DMS79 treated with DMSO at 0.1 percent for 48 hours (cell line): ENCODE results near the gene FAM186B.

Source experiments
- DNase-seq: peaks from one replicate; lab custom pipeline; 2025; lab: John Stamatoyannopoulos, UW

The FAM186B gene

DNA sequence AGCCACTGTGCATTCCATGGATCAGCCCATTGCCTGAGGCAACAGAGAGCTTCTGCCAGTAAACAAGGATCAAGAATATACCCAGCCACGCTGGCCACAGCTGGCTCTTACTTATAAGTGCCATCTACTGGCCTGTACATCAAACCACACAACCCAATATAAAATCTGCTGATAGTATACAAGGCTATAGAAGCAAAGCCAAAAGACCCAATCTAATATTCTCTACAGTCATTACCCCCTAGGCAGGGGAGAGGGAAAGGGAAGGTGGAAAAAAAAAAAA lies 4.4 kb upstream of the FAM186B start:
- no peak for DNase-seq

DNA sequence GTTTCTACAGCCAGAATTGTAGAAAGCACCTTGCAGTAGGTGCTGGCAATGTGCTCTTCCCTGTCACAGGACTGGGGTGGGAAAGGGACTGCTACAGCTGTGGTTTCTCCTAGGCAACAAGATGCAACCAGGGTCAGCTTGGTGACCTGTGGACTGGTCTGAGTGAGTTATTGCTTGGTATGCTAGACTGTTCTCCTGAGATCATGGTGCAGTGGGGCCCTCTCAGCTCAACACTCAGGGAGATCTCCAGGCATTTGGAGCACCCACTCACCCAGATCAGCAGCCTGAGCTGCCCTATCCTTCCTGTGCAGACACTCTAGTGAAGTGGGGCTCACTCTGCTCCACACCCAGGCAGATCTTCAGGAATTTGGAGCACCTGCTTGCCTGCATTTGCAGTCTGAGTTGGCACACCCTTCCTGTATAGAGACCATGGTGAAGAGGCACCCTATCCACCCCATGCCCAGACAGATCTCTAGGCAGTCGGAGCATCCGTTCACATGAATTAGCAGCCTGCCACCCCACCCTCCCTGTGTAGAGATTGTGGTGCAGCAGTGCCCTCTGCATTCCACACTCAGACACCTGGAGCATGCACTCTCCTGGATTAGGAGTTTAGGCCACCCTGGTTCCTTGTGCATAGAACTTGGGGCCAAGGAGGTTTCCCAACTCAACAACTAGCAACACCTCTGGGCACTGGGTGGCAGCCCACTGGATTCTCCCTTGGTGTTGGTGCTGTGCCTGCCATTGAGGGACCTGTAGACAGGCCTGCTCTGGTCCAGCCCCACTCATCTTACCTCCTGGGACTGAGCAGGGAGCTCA lies 3.8 kb upstream of the FAM186B start:
- DNase-seq, result no peak

DNA sequence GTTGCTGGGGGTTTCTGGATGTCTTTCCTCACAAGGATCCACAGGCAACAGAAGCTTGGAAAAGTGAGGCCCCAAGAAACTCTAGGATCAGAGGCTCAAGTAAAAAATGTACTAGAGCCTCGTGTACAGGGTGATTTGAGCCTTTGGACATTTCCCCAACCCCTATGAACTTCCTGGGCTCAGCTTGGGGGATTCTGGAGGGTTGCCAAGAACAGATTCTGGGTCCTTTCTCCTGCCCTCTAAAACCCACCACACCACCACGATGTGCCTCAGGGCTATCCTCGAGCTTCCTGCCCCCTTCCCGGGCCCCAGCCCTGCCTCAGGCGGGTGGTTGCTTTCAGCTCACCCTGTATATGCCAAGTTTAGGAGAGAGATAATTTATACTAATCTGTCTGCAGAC lies 583 bp downstream of the FAM186B start:
- DNase-seq, result no peak

DNA sequence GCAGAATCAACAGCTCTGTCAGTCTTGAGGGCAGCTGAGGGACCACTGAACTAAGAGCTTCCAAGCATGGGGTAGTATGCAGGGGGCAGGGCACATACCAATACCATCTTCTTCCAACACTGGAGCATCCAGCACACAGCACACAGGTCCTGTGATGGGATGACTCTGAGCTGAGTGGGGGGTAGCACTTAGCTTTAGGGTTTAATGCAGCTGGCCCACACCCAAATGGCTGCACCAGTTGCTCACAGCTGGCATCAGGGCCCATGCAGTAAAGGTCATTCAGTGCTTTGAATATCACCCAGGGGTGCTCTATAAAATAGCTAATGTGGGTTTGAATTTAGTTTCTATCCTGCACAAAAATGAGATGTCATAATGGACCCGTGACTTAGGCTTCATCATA lies 1.7 kb downstream of the FAM186B start:
- no peak for DNase-seq

DNA sequence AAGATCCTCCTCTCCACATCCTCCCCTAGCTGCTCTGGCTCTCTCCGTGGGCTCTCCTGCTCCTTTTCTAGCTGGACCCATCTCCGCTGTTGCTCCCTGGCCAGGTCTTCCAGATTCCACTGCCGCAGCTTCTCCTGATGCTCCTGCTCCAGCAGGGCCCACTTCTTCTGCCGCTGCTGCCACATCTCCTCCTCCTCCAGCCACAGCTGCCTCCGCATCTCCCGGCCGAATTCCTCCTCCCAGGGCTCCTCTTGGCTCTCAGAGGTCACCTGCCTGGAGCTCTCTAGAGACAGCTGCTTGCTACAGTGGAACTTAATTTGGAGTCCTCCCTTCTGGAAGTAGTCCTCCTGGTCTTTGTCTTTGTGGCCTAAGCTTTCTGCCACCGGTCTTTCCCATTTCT lies 5.5 kb downstream of the FAM186B start:
- no peak for DNase-seq

DNA sequence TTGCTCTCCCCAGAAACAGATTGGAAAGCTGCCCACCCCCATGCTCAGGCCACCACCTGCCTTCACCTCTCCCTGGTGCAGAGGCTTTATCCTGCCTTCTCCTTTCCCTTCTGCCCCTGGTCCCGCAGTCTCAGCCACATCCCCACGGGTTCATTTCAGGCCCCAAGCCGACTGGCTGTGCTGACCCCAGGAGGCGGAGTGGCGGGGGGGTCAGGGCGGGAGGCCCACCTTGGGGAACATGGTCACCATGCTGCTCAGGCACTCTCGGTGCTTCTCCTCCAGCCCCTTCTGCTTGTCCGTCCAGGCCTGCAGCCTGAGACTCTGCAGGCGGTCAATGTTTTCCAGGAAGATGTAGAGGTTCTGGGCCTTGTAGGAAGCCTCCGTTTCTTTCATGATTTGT lies 6.9 kb downstream of the FAM186B start:
- no peak for DNase-seq

DNA sequence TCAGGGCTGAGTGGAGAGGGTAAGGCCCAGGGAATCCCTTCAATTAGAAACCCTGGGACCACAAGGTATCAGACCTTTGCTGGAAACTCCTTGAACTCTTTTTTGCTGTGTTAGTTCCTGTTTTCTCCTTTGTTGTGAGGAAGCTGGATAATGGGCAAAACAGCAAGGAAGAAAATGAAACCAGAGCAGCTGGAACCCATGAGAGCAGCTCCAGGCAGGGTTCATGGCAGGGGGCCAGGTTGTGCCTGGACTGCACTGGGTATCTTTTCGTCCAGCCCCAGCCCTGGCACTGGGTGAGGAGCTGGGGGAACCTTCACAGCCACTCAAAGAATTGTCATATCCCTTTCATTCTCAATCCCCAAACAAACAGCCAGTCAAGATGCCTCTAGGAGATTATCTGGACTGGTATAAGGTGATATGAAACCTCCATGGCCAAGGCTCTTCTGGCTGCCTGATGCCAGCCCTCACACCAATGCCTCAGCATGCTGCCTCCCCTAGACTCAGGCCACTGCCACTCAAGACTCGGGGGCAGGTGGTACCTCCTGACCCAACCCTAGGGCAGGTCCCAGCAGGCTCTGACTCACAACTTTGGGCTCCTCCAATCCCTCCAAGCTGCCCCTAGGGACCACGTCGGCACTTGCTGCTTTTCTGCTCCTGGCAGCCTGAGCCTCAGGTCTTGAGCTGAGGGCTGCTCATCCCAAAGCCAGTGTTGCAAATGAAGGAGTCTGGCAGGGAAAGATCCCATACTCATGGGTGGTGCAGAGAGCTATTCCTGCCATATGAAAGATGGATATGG lies 16.5 kb downstream of the FAM186B start:
- peak; percentile 70 for DNase-seq

DNA sequence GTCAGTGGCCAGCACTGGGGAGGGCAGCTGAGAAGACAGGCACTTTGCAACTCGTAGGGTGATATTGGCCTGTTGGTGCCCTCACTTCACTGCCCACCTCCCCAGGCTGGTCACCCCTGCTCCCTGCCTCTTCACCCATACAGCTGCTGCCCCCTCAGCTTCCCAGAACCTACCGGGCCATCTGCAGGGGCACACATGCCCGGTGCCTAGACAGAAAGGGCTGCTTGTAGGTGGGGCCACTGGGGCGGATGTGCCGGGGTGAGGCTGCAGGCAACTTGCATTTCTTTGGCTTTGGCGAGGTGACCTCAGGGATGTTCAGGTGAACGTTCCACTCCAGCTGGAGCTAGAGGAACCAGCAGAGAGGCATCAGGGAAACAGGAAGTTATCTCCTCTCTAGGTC lies 17.2 kb downstream of the FAM186B start:
- no peak for DNase-seq

DNA sequence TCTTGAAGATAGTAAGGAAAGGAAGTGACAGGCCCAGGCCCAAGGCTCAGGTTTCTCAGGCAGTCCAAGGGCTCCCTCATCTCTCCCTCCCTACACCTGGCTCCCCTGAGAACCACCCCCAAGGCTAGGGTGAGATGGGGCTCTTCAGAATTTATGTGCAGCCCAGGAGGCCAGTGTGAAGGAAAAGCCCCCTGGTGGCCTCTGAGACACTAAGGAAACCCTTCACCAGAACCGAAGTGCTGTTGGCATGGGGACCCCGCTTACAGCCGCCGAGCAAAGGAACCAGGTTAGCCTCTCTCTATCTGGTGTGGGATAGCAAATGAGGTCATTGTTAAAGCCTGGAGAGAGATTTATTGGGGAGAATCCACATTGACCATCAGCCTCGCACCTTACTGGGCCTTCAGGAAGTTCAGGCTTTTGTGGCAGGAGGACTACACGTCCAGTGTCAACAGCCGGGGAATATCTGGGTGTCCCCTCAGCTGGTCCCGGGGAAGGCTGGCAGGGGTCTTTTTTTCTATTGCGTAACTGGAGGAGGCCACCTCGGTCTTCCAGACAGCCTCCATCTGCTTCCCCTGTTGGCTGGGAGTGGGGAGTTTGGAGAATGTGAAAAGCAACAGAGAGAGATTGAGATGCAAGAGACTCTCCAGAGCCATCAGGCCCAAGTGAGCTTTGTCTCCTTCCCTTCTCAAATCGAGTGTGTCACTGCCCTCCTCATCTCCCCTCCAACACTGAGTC lies 18.1 kb downstream of the FAM186B start:
- no peak for DNase-seq

DNA sequence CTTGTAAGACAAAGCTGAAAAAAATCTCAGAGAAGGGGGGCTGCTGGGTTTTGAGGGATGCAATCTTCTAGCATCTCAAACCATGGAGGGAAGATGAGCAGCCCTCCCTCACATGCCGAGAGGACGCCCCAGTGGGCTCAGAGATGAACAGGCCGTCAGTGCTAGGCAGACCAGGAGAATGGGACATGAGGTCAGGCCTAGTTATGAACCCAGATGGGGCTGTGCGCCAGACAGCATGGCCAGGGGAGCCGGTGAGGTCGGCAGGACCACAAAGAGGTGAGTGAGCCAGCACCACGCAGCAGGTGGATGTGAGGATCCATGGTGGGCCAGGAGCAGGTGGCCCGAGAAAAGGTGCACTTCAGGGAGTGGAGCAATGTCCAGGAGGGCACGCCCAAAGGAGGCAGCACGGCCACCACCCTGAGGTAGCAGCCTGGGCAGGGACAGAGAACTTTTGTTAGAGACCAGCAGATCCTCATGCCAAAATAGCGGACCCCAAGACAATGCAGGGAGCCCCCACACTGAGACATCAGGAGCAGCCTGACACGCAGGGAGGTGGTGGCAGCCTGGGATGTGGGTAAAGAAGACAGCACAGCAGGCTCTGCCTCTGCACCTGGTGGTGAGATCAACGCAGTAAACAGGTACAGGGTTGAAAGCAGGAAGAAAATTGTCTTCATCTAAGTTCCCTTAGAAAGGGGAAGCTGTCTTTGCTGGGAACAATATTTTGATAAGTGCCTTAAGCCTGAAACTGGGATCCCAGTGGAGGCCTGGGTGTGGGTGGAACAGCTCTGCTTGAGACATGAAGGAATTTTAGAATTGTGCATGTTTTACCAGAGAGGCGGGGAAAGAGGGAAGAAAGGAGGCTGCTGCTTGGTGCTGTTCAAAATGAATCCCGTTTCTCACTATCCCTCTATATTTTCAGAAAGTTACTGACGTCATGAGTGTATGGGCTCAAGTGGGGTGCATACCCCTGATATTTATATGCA lies 19.7 kb downstream of the FAM186B start:
- no peak for DNase-seq

DNA sequence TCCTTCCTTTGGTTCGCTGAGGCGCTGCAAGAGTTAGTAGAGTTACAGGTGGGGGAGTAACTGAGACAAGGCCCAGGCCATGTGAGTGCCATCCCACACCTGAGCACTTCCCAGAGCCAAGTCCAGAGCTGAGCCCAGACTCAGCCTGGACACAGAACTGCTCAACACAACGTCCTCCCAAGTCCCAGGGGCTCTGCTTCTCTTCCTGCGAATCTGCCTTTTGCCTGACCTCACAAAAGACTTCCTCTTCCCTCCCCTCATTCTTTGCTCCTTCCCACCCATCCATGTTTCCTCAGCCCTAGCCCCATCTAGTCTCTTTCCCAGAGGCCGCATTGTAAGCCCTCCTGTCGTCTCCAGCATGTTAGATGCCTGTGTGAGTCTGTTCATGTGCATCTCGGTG lies 20.8 kb downstream of the FAM186B start:
- no peak for DNase-seq

DNA sequence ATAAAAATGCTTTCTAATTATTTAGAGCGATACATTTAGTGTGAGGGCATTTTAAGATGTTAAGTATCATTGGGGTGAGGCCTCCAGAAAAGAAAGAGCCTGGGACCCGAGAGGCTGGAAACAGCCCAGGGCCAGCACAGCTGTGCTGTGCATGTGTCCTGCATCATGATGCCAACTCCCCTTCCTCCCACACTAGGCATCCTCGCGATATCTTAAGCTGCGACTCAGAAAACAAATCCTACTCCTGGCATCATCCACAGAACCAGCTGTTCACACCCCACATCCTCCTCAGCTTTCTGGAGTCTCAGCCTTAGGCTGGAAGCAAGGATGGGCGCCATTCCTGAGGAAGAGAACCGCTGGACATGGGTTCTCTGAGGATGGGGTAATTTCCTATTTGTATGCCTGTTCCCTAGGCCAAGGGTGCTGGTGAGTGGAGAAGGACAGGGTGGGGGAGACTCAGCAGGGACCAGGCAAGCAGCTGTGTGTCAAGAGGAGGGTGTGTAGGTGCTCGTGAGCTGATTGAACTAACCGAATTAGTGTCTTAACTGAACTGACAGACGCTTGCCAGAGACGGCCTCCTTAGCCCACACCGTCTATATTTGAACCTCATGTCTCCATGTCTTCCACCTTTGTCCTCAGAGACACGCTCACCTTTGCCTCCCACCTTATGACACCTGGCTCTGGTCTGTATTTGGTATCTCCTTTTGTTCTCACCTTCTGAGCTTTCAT lies 21.9 kb downstream of the FAM186B start:
- no peak for DNase-seq

DNA sequence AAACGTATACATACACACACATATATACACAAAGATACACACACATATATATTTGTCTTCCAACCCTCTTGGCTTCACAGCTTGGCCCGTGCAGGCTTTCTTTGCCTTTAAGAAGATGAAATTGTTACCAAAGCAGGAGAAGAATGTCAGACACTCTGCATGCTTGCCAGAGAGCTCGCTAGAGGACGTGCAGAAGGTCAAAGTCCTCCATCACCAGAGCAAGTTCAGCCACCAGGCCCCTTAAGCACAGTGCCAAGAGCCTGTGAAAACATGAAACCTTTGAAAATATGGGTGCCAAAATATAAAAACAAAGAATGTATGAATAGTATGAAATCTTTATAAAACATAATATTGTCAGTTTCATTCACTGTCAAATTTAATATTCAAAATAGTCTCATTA lies 22.6 kb downstream of the FAM186B start:
- no peak for DNase-seq

DNA sequence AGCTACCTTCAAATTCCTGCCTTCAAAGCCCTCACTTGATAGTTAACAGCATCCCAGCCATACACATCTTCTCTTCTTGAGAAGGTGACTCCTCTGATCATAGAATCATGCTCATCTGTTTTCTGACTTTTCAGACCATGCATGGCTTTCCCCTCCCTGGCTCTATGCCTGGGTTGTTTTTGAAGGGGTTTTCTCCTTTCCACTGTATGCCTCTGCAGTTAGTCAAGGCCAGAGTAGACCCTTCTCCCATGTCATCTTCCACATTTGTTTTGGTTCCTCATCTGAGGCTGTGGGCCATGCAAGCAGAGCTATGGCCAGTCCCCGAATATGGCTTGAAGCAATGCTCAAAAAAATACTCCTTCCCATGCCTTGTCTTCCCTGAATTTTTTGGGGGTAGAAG lies 23.2 kb downstream of the FAM186B start:
- DNase-seq, result no peak

DNA sequence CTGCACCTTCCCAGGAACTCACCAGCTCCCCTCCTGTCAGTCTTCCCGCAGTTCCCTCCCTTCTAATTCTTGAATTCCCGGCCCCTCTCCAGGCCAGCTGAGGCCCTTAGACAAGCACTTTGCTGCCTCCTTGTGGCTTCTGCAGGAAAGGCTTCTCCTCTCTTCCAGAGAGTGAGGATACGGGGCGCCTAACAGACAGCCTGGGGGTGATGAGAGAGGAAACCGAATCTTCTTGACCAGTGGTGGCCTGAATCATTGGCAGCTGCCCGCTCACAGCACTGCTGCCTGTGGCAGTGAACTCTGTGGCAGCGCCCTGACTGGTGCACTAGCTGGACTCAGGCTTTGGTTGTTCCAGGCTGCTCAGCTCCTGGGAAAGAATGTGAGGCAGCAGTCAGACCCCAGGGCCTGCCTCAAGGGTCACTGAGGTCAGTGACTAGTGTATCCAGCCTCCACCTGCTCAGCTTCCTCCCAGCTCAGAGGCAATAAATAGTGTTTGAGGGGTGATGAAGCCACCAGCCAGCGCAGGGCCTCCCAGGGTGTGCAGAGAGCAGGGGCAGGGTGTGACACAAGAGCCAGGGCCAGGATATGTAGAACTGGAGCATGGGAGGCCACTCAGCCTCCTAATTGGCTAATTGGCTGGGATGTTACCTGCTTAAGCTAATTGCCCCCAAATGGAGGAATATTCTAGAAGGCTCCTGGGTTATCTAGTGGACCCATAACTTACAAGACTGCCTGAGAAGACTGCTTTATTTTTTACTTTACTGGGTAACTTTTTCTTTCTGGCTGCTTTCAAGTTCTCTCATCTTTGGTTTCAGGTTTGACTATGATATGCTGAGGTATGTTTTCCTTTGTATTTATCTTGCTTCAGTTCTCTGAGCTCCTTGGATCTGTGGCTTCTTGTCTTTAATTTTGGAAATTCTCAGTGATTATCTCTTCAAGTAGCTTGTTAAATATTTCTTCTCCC lies 24.6 kb downstream of the FAM186B start:
- DNase-seq, result peak; percentile 77

DNA sequence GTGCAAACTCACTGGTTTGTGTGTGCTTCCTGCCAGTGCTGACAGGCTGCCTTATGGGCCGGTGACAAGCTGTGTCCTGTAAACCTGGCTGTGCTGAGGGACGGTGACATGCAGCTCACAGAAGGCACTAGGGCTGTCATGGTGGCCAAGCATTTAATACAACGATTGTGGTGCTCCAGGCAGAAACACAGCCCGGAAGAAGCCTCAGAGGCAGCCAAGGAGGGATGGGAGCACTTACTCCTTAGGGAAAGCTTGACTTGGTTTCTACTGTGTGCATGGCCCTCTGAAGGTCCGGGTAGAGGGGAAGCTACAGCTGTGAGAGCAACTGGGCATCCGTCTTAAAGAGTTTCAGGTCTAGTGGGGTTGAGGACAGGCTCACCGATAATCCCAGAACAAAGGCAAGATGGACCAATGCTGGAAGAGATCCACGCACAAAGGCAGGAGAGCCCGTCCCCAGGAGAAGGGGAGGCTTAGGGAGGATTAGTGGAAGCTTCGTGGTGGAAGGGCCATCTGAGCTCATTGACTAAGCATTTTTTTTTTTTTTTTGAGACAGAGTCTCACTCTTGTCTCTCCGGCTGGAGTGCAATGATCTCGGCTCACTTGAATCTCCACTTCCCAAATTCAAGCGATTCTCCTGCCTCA lies 26.8 kb downstream of the FAM186B start:
- no peak for DNase-seq

DNA sequence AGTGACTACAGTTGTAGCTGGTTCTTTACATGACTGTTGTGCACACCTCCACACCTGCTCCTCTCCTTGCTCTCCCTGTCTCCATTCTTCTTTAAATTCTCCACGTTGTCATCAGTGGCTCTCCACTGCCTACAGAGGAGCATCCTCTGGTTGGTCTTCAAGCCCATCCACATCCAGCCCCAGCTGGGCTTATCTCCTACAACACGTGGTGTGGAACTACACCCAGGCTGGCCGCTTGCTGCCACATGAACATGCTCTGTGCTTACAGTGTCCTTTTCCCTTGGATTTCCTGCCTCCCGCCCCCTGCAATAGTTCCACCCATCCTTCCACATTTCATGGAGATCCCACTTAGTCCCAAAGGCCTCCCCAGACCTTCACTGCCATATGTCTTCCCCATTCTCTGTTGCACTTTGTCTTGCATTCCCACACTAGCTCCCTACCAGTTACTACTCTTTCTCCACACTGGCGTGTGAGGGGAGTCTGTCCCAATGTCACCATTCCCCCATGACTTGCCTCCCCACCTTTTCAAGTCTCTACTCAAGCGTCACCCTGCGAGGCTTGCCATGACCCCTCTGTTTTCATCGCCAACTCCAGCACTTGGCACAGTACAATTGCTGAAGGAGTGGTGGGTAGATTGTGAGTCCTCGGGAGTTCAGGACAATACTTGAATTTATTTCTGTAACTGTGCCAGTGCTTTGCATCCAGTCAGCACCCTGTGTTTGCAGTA lies 27.7 kb downstream of the FAM186B start:
- no peak for DNase-seq

DNA sequence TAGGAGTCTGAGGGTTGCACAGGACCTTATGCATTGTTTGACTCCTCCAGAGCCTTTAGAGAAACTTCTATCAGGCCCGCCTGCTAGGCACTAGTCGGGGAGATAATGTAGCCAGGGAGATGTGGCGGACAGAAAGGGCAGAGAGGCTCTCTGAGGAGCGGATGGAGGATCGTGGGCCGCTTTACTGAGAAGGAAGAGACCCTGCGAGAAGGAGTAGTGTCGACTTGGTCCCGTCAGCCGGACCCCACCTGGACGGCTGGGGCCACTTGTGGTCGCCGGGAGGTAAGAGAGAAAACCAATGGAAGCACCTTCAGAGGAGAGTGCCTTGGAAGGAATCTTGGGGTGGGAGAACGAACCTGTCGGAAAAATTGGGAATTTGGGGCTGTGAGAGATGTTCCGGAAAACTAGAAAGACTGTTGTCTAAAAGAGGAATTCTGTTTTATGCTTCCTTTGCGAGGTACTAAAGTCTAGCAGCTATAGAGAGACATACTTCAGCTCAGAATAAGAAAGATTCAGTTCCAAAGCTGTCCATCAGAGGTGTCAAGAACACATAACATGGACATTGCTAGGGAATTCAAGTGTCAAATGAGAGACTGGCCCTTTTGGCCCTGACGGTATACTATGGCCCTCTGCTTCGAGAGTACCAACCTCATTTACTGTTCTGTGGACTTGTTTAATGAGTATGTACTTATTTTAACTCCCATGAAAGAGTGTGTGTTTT lies 36.8 kb downstream of the FAM186B start:
- DNase-seq, result no peak
